H1 (cell line): Measurements from ENCODE around the gene FCAMR. TPM values are rescaled to one million over a fixed set of nuclear protein-coding genes. Genes with fewer than 3 reads are reported as not detected.

Experiments
- CTCF ChIA-PET: fragments of 300-600 bp; sonication (Branson Sonifier 250); formaldehyde crosslinking; loops from one replicate; lab custom pipeline; 2021; ENCODE audit not compliant: partially characterized antibody; lab: Charles Lee
- POLR2A ChIA-PET: fragments of 300-600 bp; sonication (Branson Sonifier 250); formaldehyde crosslinking; loops from one replicate; lab custom pipeline; 2021; ENCODE audit warnings: inconsistent platforms; ENCODE audit not compliant: partially characterized antibody; lab: Charles Lee
- DNase-seq, 2 experiments: peaks; one replicate each; pipeline versions ENCODE4 v3.0.0 to v3.0.0-alpha.2; 2010 to 2022; ENCODE audit warnings: low spot score in 2 of 2, low read depth in 1 of 2, mixed read lengths in 1 of 2
- FAIRE-seq: peaks from 2 replicates; lab custom pipeline; 2011; peaks lifted over from hg19 to GRCh38; lab: Jason Lieb, UNC
- H2AFZ ChIP-seq: 2 replicates; pipeline ENCODE4 v1.8.1; 2012; ENCODE audit warnings: low read length, inconsistent platforms
- H2AK5ac ChIP-seq: 2 replicates; pipeline ENCODE4 v1.6.1; 2013; ENCODE audit warnings: low read depth, low read length
- H2BK120ac ChIP-seq: replicated peaks from 2 replicates; pipeline ENCODE3; 2013; ENCODE audit warnings: low read depth, low read length, inconsistent platforms
- H2BK12ac ChIP-seq: 2 replicates; pipeline ENCODE4 v1.6.1; 2013; ENCODE audit warnings: low read depth, low read length
- H2BK15ac ChIP-seq: 2 replicates; pipeline ENCODE4 v1.6.1; 2013; ENCODE audit warnings: low read length
- H2BK20ac ChIP-seq: 2 replicates; pipeline ENCODE4 v1.6.1; 2013; ENCODE audit warnings: low read length
- H2BK5ac ChIP-seq: 2 replicates; pipeline ENCODE4 v1.6.1; 2013; ENCODE audit warnings: low read depth, low read length
- H3K14ac ChIP-seq: 2 replicates; pipeline ENCODE4 v1.6.1; 2013; ENCODE audit warnings: inconsistent platforms; ENCODE audit not compliant: insufficient read length
- H3K18ac ChIP-seq: 2 replicates; pipeline ENCODE4 v1.6.1; 2013; ENCODE audit warnings: low read length; ENCODE audit errors: extremely low read depth
- H3K23ac ChIP-seq: 2 replicates; pipeline ENCODE4 v1.6.1; 2013; ENCODE audit warnings: inconsistent platforms; ENCODE audit not compliant: insufficient read length
- H3K23me2 ChIP-seq: 2 replicates; pipeline ENCODE4 v1.6.1; 2013; ENCODE audit warnings: low read depth, low read length
- H3K27ac ChIP-seq: 2 replicates; pipeline ENCODE4 v1.6.1; 2011; ENCODE audit warnings: low read depth, low read length, inconsistent platforms
- H3K27me3 ChIP-seq, 4 experiments: replicated peaks in 1 of 4; 1 replicate in 1 of 4; 2 replicates in 3 of 4; pipeline versions ENCODE4 v1.6.1 to v1.8.1; 2011 to 2013; ENCODE audit warnings: low read length in 3 of 4, mild to moderate bottlenecking in 3 of 4, inconsistent platforms in 2 of 4, mixed read lengths in 2 of 4, moderate library complexity in 1 of 4; ENCODE audit not compliant: control insufficient read depth in 3 of 4, insufficient read depth in 3 of 4; ENCODE audit errors: extremely low read depth in 1 of 4
- H3K36me3 ChIP-seq, 4 experiments: 2 replicates each; pipeline versions ENCODE4 v1.6.1 to v1.8.1; 2011 to 2013; ENCODE audit warnings: mild to moderate bottlenecking in 4 of 4, low read length in 3 of 4, moderate library complexity in 2 of 4, control low read depth in 1 of 4, inconsistent platforms in 1 of 4; ENCODE audit not compliant: insufficient read depth in 4 of 4, control insufficient read depth in 2 of 4
- H3K4ac ChIP-seq: replicated peaks from 2 replicates; pipeline ENCODE3; 2013; ENCODE audit warnings: low read length, low read depth, mixed read lengths, inconsistent platforms; ENCODE audit not compliant: insufficient read length
- H3K4me1 ChIP-seq, 4 experiments: replicated peaks in 1 of 4; 1 replicate in 1 of 4; 2 replicates in 3 of 4; pipeline versions ENCODE4 v1.6.1 to v1.8.1; 2011 to 2013; ENCODE audit warnings: low read length in 3 of 4, inconsistent platforms in 2 of 4, mixed read lengths in 1 of 4; ENCODE audit not compliant: insufficient read depth in 4 of 4, control insufficient read depth in 3 of 4
- H3K4me2 ChIP-seq, 2 experiments: 2 replicates each; pipeline versions ENCODE4 v1.6.1 to v1.8.1; 2011 to 2013; ENCODE audit warnings: low read depth in 2 of 2, low read length in 2 of 2, control low read depth in 1 of 2, inconsistent platforms in 1 of 2, mild to moderate bottlenecking in 1 of 2; ENCODE audit not compliant: insufficient read depth in 1 of 2
- H3K4me3 ChIP-seq, 4 experiments: fragments of 200-600, 300-600 bp in 1 of 4; sonication (generic), shearing (Covaris generic), sonication (Bioruptor Twin) in 1 of 4; 2 replicates each; pipeline versions ENCODE4 v1.5.1 to v1.8.1; 2011 to 2016; ENCODE audit warnings: low read length in 4 of 4, low read depth in 3 of 4, control low read depth in 2 of 4, inconsistent platforms in 2 of 4, mild to moderate bottlenecking in 2 of 4, mixed read lengths in 1 of 4, moderate library complexity in 1 of 4; ENCODE audit not compliant: insufficient read depth in 2 of 4; ENCODE audit errors: extremely low read depth in 1 of 4
- H3K56ac ChIP-seq: replicated peaks from 2 replicates; pipeline ENCODE3; 2013; ENCODE audit warnings: low read depth, mild to moderate bottlenecking, mixed read lengths, low read length, inconsistent platforms; ENCODE audit not compliant: insufficient read length
- H3K79me1 ChIP-seq: 2 replicates; pipeline ENCODE4 v1.6.1; 2013; ENCODE audit warnings: low read depth, low read length, control low read depth
- H3K79me2 ChIP-seq, 2 experiments: 2 replicates each; pipeline versions ENCODE4 v1.6.1 to v1.8.1; 2012 to 2013; ENCODE audit warnings: low read length in 2 of 2, mild to moderate bottlenecking in 2 of 2, inconsistent platforms in 1 of 2; ENCODE audit not compliant: insufficient read depth in 2 of 2, control insufficient read depth in 1 of 2
- H3K9ac ChIP-seq, 4 experiments: replicated peaks in 1 of 4; 1 replicate in 1 of 4; 2 replicates in 3 of 4; pipeline versions ENCODE4 v1.6.1 to v1.8.1; 2011 to 2013; ENCODE audit warnings: low read depth in 3 of 4, low read length in 3 of 4, control low read depth in 2 of 4, mild to moderate bottlenecking in 2 of 4, moderate library complexity in 2 of 4, inconsistent platforms in 1 of 4; ENCODE audit errors: extremely low read depth in 1 of 4
- H3K9me3 ChIP-seq, 2 experiments: 2 replicates each; pipeline versions ENCODE4 v1.6.1 to v1.8.1; 2012 to 2013; ENCODE audit warnings: mild to moderate bottlenecking in 2 of 2, moderate library complexity in 2 of 2, control low read depth in 1 of 2, inconsistent platforms in 1 of 2, low read depth in 1 of 2, low read length in 1 of 2, mixed read lengths in 1 of 2; ENCODE audit not compliant: insufficient read depth in 2 of 2
- H4K20me1 ChIP-seq, 2 experiments: replicated peaks in 1 of 2; 2 replicates each; pipeline versions ENCODE3 to v1.8.1; 2011 to 2013; ENCODE audit warnings: inconsistent platforms in 2 of 2, low read length in 2 of 2, mild to moderate bottlenecking in 1 of 2; ENCODE audit not compliant: insufficient read depth in 2 of 2, control insufficient read depth in 1 of 2
- H4K5ac ChIP-seq: 2 replicates; pipeline ENCODE4 v1.6.1; 2013; ENCODE audit warnings: low read length, low read depth, mixed read lengths, inconsistent platforms; ENCODE audit not compliant: insufficient read length
- H4K8ac ChIP-seq: 2 replicates; pipeline ENCODE4 v1.8.0; 2013; ENCODE audit warnings: mild to moderate bottlenecking, moderate library complexity, low read length, inconsistent platforms; ENCODE audit not compliant: insufficient read depth; ENCODE audit errors: extremely low read depth
- H4K91ac ChIP-seq: replicated peaks from 2 replicates; pipeline ENCODE3; 2013; ENCODE audit warnings: low read length, mixed read lengths, inconsistent platforms; ENCODE audit not compliant: insufficient read length
- CBX8 ChIP-seq: fragments of 300-800, 300-1000 bp; sonication (generic); IDR thresholded peaks from 2 replicates; pipeline ENCODE4 v1.7.1; 2016; ENCODE audit warnings: low read depth, low read length, borderline replicate concordance
- CTBP2 ChIP-seq: IDR thresholded peaks from 2 replicates; pipeline ENCODE4 v1.7.0; 2011; ENCODE audit warnings: borderline replicate concordance, mild to moderate bottlenecking, moderate library complexity, mixed read lengths, low read length; ENCODE audit not compliant: insufficient read depth, insufficient read length
- JUN ChIP-seq: IDR thresholded peaks from 2 replicates; pipeline ENCODE4 v1.6.1; 2011; ENCODE audit warnings: low read depth, mild to moderate bottlenecking, improper control_type of control experiment, low read length
- PHF8 ChIP-seq: fragments of 200-600 bp; sonication (generic); conservative IDR thresholded peaks from 2 replicates; pipeline ENCODE4 v1.7.1; 2012; ENCODE audit warnings: low read depth, mild to moderate bottlenecking, inconsistent platforms, low read length, moderate library complexity
- SIN3A ChIP-seq, 2 experiments: IDR thresholded peaks in 1 of 2; conservative IDR thresholded peaks in 1 of 2; 2 replicates each; pipeline ENCODE4 v1.6.1; 2011 to 2012; ENCODE audit warnings: low read length in 2 of 2, improper control_type of control experiment in 1 of 2, low read depth in 1 of 2, mild to moderate bottlenecking in 1 of 2
- TCF12 ChIP-seq: IDR thresholded peaks from 2 replicates; pipeline ENCODE4 v1.6.1; 2011; ENCODE audit warnings: low read depth, mild to moderate bottlenecking, low read length
- TEAD4 ChIP-seq: IDR thresholded peaks from 2 replicates; pipeline ENCODE4 v1.6.1; 2012; ENCODE audit warnings: low read depth, low read length, inconsistent platforms, mixed read lengths
- WGBS, 2 experiments: shearing (Covaris generic) in 1 of 2; methylation state at CpG; one replicate each; pipeline versions ENCODE4 v1.1.6 to v1.1.7; 2013 to 2015; ENCODE audit warnings: low lambda C conversion rate in 2 of 2, mixed read lengths in 2 of 2, inconsistent platforms in 1 of 2, low coverage in 1 of 2, missing lambda C conversion rate in 1 of 2; ENCODE audit not compliant: insufficient replicate concordance in 2 of 2, insufficient coverage in 1 of 2, insufficient read length in 1 of 2; ENCODE audit errors: extremely low coverage in 1 of 2, missing lambda C conversion rate in 1 of 2; 5-methylcytosine and 5-hydroxymethylcytosine counted together
- polyA plus RNA-seq, 7 experiments: library from polyadenylated mRNA; depleted of rRNA in 3 of 7; stranded (reverse) in 5 of 7; unstranded in 2 of 7; fragments of >200 nt in 5 of 7; fragments of 200-250 nt in 2 of 7; gene quantifications; 1 replicate in 5 of 7; 2 replicates in 1 of 7; 4 replicates in 1 of 7; pipeline versions ENCODE4 v1.2.1 to v1.2.3, GENCODE V29; 2011 to 2013; ENCODE audit warnings: missing spikeins in 2 of 7, mixed read lengths in 2 of 7
- total RNA-seq: library from RNA; stranded (reverse); fragmentation: NEBNext Ultra II Directional; extraction: Animal tissue kit (Norgen Biotek cat#: 25700); gene quantifications from 2 replicates; pipeline ENCODE4 v1.2.1, GENCODE V29; 2021

The FCAMR gene
- total and polyA plus RNA-seq, 2 of the 8 experiments (the other 6 are each of a cell fraction or from before 2014, with no cell fraction given) = not detected

GRCh38 chr1:207007352-207008033, 37.2 kb upstream of the FCAMR start:
- ChIA-PET POLR2A (no interaction called here), CTCF (interaction anchor here (0.9 to 9.9 kb wide), 7 partner anchors 15 to 181 kb away, joined by 3 to 122 read pairs (median 4); no protein-coding TSS in a partner anchor)
- H3K79me1 ChIP-seq = no peaks in the 10 kb centered on the region
- no peak overlapping the region for H2BK20ac ChIP-seq
- no peak overlapping the region for H3K14ac ChIP-seq
- 88% methylated on average over 5 of the region's 5 CpGs; no CpG with 5 or more reads in 1 of the 2 experiments for WGBS, 2 experiments
- H3K23me2 ChIP-seq = no peaks in the 10 kb centered on the region
- no peak overlapping the region for H3K18ac ChIP-seq
- H3K27me3 ChIP-seq = no peaks in the 10 kb centered on the region; a peak in 1 of 7 replicates
- no peak overlapping the region for H2BK15ac ChIP-seq
- no peak overlapping the region for H2AFZ ChIP-seq
- H2BK5ac ChIP-seq = no peak overlapping the region
- no peak overlapping the region for H3K56ac ChIP-seq
- H3K9me3 ChIP-seq = no peaks in the 10 kb centered on the region
- no peak for DNase-seq
- H3K36me3 ChIP-seq = no peaks in the 10 kb centered on the region
- no peaks in the 10 kb centered on the region for H4K20me1 ChIP-seq
- H3K23ac ChIP-seq = no peak overlapping the region
- H3K4me2 ChIP-seq = no peak overlapping the region
- no peak for TF ChIP-seq TEAD4
- no peak for TF ChIP-seq TCF12
- no peak for TF ChIP-seq JUN
- no peak for TF ChIP-seq CBX8
- TF ChIP-seq PHF8 = no peak
- TF ChIP-seq CTBP2 = no peak
- no peak for TF ChIP-seq SIN3A (conservative IDR thresholded peaks at IDR 0.05 in 1 of 2, IDR thresholded peaks at IDR 0.05 in 1 of 2; ENCODE audit: low read depth in 1 of 2, low read length in 2 of 2)
- TF ChIP-seq, all 59 proteins: peak for 0
- no peaks in the 10 kb centered on the region for H3K79me2 ChIP-seq
- no peak for FAIRE-seq
- no peak overlapping the region for H4K91ac ChIP-seq
- no peak overlapping the region for H3K4ac ChIP-seq
- H3K27ac ChIP-seq = no peak overlapping the region
- 0 out of 7 replicates have a peak, but pooled peaks cover 0 to 2% (median 0%) of the 10 kb centered on the region in 4 experiments for H3K4me1 ChIP-seq
- H2BK120ac ChIP-seq = no peak overlapping the region
- no peak overlapping the region for H3K4me3 ChIP-seq
- H4K5ac ChIP-seq = no peak overlapping the region
- H4K8ac ChIP-seq = no peak overlapping the region
- H2AK5ac ChIP-seq = no peak overlapping the region
- H2BK12ac ChIP-seq = no peak overlapping the region
- no peak overlapping the region for H3K9ac ChIP-seq
